ENCODE data around the gene TECPR2.

TECPR2 gene

DNA sequence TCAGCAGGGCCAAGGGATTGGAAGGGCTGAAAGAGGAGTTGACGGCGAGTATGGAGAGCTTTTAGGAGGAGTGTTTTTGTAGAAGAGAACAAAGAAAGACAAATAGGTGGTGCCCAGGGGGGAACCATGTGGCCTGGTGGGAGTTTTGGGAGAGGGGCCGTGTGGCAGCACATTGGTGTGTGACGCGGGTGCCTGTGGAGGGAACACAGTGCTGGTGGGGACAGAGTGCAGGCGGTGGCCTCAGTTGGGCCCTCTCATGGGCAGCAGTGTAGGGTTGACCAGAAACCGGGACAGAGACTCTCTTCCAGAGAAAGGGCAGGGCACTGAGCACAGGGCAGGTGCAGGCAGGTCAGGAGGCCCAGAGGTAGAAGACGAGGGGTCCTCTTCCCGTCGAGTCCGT is 56.5 kb downstream of the TECPR2 start:
- intact Hi-C loops (cut with DNase I), result loop anchor here (5.0 kb wide), 1 partner anchor 57 kb away; the partner anchor contains the start of genes CINP and TECPR2
- no peak for DNase-seq

DNA sequence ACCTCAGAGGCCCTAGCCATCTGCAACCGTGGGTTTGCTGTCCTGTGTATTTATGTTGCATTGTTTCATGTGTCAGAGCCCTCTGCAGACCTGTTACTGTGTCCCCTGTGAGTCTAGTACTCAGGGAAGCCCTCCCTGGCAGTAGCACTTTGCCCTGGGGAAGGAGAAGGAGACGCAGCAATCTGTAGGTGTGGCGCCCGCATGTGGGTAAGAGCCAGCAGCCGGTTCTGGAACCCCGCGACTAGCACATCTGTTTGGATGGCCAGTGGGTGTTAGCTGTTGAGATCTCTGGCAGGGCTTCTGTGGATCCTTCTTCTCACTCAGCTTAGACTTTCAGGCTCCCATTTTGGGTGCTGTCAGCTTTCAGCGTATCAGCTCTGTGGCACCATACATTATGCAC is 57.0 kb downstream of the TECPR2 start:
- intact Hi-C loops (cut with DNase I), result loop anchor here (5.0 kb wide), 1 partner anchor 57 kb away; the partner anchor contains the start of genes CINP and TECPR2
- peak in 8 of 10 donors; percentile 24 to 91 (median 44) for DNase-seq

DNA sequence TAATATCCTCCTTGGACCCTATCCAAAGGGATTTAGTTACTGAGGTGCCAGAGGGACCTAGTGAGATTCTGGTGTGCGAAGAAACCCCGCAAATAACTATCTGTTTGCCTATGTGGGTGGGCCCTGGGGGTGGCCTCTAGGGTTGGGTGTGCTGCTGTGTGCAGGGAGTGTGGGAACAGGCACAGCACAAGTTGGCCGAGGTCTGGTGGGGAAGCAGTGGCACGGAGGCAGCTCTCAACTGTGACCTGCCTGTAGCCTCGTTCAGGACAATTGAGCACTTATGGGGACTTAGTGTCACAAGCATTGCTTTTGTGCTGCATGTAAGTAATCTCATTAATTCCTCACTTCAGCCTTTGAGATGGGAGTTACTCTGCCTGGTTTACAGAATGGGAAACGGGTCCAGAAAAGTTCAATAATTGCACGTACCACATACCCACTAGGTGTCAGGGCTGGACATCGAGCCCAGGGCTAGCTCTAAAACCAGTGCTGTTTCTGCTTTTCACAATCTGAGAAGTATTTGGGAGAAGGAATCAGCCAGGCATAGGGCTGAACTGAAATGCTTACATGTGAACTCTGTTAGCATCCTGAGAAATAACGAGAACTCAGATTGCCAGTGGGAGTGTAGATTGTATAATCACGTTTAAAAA is 58.8 kb downstream of the TECPR2 start:
- intact Hi-C loops (cut with DNase I), result no loop called here
- DNase-seq, result peak in 1 of 10 donors; percentile 80

DNA sequence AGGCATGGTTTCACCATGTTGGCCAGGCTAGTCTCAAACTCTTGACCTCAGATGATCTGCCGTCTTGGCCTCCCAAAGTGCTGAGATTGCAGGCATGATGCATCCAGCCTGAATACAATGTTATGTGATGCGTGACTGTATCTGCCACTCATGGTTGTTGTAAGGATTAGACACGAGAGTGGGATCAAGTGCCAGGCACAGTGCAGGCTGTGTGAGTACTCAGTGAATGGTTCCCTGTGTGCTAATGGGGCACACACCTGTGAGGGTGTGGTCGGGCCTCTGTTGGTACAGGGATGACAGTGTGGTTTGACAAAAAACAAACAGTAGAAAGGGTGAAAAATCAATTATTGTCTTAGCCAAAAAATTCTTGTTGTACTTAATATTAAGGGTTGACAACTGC is 61.8 kb downstream of the TECPR2 start:
- DNase-seq, result no peak
- intact Hi-C loops (cut with DNase I), result no loop called here

DNA sequence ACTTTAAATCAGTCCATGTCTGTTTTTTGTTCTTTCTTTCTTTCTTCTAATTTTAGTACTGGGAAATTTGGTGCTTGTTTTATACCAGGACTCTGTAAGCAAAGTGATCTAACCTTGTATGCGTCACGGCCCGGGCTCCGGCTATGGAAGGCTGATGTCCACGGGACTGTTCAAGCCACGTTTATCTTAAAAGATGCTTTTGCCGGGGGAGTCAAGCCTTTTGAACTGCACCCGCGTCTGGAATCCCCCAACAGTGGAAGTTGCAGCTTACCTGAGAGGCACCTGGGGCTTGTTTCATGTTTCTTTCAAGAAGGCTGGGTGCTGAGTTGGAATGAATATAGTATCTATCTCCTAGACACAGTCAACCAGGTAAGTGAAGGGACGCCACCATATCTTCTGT is 62.2 kb downstream of the TECPR2 start:
- no peak for DNase-seq
- intact Hi-C loops (cut with DNase I), result no loop called here

DNA sequence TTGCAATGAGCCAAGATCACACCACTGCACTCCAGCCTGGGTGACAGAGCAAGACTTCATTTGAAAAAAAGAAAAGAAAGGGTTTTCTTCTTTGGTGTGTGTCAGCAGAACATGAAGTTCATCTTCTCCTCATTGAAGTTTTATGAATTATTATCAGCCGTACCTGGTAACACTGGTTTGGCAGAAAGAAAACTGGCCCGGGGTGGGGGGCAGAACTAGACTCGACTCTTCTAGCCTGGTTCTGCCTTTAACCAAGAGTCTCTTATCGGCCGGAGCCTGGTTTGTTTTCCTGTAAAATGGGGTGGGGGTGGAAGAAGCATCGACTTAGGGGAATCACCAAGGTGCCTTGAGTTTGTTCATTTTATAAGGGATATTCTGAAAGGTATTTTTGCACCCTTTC is 64.1 kb downstream of the TECPR2 start:
- no peak for DNase-seq
- intact Hi-C loops (cut with DNase I), result no loop called here

DNA sequence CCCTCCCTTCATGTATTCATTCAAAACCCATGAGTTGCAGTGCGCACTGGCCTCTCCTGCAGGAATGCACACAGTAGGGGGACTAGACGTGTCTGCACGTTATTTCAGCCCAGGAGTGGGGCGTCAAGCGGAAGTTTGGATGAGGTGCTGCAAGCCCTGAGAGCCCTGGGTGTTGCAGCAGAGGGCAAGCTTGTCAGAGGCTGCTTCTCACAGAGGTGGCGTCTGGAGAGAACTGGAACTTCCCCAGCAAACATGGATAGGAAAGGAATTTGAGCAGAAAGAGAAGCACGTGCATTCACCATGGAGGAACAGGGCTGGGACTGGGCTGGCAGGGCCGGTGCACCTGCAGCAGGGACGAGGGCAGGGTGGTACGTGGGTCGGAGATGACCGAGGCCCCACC is 64.9 kb downstream of the TECPR2 start:
- intact Hi-C loops (cut with DNase I), result no loop called here
- peak in 1 of 10 donors; percentile 62 for DNase-seq

DNA sequence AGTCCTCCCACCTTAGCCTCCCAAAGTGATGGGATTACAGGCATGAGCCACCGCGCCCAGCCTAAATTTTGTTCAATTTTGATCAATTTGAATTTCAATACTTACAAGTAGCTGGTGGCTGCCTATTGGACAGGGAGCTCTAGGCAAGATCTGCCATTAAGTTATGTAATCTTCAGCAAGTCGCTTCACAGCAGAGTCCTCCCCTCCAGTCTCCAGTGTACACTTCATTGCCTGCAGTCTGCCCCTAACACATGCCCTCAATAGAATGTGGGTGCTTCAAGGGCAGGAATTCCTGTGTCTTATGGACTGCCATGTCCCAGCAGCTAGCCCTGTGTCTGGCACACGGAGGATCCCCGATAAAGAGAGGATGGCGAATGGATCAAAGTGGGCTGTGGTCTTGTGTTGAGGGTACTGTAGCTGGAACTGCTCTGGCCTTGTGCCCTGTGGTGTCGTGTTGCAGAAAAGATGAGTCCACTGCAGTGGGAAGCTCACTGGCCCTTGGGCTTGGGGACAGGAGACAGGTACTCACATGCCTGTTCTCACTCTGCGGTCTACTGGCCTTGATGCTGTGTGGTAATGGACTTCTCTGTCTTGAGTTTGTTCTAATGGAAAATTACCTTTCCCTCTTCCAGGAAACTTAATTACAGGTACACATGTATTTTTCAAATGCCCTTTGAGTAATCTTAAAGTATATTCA is 67.6 kb downstream of the TECPR2 start:
- intact Hi-C loops (cut with DNase I), result no loop called here
- peak in 2 of 10 donors; percentile 14 to 57 for DNase-seq

DNA sequence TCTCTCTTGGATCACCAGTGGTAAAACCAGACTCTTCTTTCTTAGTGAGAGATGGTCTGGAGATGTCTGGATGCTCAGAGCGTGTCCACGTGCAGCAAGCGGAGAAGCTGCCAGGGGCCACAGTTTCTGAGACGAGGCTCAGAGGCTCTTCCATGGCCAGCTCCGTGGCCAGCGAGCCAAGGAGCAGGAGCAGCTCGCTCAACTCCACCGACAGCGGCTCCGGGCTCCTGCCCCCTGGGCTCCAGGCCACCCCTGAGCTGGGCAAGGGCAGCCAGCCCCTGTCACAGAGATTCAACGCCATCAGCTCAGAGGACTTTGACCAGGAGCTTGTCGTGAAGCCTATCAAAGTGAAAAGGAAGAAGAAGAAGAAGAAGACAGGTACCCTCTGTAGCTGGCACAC is 69.0 kb downstream of the TECPR2 start:
- intact Hi-C loops (cut with DNase I), result no loop called here
- peak in 2 of 10 donors; percentile 62 to 75 for DNase-seq

DNA sequence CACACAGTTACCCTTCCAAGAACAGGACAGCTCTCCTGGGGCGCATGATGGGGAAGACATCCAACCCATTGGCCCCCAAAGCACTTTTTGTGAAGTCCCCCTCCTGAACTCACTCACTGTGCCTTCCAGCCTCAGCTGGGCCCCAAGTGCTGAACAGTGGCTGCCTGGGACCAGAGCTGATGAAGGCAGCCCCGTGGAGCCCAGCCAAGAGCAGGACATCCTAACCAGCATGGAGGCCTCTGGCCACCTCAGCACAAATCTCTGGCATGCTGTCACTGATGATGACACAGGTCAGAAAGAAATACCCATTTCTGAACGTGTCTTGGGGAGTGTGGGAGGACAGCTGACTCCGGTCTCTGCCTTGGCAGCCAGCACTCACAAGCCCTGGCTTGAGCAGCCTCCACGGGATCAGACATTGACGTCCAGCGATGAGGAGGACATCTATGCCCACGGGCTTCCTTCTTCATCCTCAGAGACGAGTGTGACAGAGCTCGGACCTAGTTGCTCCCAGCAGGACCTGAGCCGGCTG is 72.0 kb downstream of the TECPR2 start:
- DNase-seq, result peak in 2 of 10 donors; percentile 67 to 80

DNA sequence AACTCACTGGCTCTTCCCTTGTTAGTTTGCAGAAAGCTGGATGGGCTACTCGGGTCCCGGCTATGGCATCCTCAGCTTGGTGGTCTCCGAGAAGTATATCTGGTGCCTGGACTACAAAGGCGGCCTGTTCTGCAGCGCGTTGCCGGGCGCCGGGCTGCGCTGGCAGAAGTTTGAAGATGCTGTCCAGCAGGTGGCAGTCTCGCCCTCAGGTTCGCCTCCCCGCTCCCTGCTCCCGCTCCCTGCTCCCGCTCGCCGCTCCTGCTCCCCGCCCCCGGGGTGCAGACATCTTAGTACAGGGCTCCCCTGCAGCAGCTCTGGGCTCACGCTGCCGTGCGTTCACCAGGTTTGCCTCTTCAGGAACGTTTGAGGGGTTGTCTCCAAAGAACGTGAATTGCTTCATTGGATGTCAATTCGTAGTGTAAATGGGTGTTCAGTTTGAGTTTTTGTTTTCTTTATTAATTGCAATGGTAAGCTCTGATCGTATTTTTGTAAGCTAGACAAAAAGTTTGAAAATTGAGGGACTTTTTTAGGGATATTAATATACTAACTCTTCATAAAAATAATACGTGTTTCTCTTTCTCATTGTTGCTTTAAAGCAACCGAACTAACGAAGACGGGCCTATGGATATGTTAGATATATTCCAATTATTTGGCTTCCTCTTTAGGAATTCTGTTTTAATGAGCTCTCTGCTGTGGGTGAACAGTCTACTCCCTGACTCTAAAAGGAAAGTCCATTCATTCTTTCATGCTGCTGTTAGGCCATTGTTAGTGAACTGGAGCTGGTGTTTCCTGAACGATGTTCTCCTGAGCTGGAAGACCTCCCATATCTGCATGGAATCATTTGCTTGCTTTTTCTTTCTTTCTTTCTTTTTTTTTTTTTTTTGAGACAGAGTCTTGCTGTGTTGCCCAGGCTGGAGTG is 75.5 kb downstream of the TECPR2 start:
- intact Hi-C loops (cut with DNase I), result loop anchor here (1.0 to 5.0 kb wide), 2 partner anchors 76 to 78 kb away; partner anchors contain the start of genes CINP and TECPR2
- peak; percentile 82 to 98 (median 91) for DNase-seq

More for the DNA sequence above, 72.0 kb downstream of the TECPR2 start:
- intact Hi-C loops (cut with DNase I), result loop anchor here (5.0 kb wide), 1 partner anchor 72 kb away; the partner anchor contains the start of genes CINP and TECPR2

DNA sequence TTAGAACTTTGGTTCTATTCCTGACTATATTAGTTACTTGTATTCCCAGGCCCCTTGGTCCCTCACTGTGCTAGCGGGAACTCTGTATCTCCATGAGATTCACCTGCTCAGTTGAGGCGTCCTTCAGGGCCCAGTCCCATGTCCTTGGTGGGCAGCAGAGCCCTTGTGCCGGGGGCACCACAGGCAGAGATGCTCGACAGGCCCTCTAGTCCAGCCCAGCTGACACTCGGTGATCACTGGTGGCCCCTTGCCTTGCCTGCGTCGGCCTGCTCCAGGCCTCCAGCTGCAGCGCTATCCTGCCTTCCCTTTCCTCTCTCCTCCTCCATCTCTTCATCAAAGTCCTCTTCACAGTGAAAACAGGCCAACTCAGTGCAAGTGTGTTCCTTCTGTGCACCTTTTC is 76.8 kb downstream of the TECPR2 start:
- peak in 2 of 10 donors; percentile 51 to 61 for DNase-seq
- intact Hi-C loops (cut with DNase I), result loop anchor here (5.0 kb wide), 1 partner anchor 77 kb away; the partner anchor contains the start of genes CINP and TECPR2

DNA sequence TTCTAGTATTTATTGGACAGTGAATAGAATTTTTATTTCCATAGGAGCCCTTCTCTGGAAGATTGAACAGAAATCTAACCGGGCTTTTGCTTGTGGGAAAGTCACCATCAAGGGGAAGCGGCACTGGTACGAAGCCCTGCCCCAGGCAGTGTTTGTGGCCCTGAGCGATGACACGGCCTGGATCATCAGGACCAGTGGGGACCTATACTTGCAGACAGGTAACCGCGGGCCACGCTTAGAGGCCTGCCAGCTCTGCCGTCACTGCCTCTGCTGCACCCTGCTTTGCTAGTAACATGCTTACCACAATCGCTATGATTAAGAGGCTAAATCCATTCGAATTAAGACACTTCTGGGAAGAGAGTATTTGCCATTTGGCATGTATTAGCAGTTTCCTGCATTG is 77.7 kb downstream of the TECPR2 start:
- intact Hi-C loops (cut with DNase I), result loop anchor here (10.0 kb wide), 1 partner anchor 154 kb away; the partner anchor contains the start of gene RCOR1
- DNase-seq, result peak in 2 of 10 donors; percentile 68 to 72

DNA sequence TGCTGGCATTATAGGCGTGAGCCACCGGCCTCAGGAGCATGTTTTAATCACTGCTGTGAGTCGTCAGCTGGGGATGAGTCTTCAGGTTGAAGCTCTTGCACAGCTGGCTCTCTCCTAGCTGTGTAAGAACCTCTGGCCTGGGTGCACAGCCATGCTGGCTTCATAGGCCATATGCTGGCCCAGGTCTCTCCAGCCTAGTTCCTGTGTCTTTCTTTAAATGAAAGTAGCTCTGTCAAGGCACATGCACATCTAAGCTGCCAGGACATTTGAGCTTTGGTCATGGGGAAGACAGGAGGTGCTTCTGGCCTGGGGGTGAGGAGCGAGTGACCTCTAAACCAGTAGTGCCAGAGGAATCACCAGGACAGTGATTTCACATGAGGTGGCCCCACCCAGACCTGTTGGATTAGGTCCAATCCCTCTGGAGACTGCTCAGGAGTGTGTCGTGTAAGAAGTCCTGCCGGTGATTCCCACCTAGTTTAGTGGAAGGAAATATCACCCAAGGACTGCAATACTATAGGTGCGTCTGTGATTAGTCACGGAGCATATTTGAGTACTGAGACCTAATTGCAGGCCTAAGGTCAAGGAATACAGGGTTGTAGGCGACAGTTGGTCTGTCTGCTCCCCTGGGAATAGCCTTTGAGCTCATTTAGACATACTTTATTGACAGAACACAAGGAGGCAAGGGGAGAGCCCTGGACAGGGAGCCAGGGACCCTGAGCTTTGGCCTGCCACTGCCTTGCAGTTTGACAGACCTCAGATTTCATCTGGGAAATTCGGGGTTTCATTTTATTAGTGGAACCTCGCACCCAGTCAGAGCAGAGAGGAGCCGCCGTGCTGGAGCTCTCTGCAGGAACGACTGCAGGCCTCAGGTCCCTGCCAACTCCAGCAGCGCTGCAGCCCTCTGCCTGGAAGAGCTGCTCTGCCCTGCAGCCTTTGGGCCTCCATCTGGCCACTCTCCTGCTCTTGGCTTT is 79.8 kb downstream of the TECPR2 start:
- intact Hi-C loops (cut with DNase I), result loop anchor here (10.0 kb wide), 1 partner anchor 152 kb away; the partner anchor contains the start of gene RCOR1
- peak in 2 of 10 donors; percentile 30 to 63 for DNase-seq

DNA sequence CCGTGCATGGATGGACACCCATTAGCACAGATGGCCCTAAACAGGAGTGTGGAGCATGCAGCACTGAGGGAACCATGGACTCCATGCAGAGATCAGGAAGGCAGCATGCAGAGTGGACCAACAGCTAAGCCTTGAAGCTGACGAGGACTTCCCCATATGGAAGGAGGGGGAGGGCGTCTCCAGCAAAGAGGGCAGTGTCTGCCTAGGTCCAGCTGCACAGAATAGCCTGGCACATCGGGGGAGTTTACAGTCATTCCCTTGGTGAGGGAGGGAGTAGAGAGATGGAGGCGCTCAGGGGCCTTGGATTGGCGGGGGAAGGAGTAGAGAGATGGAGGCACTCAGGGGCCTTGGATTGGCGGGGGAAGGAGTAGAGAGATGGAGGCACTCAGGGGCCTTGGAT is 82.3 kb downstream of the TECPR2 start:
- intact Hi-C loops (cut with DNase I), result loop anchor here (10.0 kb wide), 1 partner anchor 150 kb away; the partner anchor contains the start of gene RCOR1
- DNase-seq, result peak in 9 of 10 donors; percentile 39 to 96 (median 65)

DNA sequence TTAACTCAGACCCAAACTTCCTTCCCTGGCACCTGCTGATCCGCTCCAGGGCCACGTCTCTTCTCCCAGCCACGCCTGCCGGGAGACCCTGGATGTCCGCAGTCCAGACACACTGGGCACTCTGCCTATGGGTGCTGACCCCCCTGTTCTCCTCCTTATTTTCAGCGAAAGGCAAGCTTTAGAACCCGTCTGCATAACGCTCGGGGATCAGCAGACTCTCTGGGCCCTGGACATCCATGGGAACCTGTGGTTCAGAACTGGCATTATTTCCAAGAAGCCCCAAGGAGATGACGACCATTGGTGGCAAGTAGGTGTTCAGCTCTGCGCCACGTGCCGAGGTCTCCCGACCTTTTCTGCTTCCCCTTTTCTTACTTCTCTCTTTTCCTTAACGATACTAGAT is 82.9 kb downstream of the TECPR2 start:
- intact Hi-C loops (cut with DNase I), result loop anchor here (10.0 kb wide), 1 partner anchor 149 kb away; the partner anchor contains the start of gene RCOR1
- peak in 2 of 10 donors; percentile 51 to 61 for DNase-seq

DNA sequence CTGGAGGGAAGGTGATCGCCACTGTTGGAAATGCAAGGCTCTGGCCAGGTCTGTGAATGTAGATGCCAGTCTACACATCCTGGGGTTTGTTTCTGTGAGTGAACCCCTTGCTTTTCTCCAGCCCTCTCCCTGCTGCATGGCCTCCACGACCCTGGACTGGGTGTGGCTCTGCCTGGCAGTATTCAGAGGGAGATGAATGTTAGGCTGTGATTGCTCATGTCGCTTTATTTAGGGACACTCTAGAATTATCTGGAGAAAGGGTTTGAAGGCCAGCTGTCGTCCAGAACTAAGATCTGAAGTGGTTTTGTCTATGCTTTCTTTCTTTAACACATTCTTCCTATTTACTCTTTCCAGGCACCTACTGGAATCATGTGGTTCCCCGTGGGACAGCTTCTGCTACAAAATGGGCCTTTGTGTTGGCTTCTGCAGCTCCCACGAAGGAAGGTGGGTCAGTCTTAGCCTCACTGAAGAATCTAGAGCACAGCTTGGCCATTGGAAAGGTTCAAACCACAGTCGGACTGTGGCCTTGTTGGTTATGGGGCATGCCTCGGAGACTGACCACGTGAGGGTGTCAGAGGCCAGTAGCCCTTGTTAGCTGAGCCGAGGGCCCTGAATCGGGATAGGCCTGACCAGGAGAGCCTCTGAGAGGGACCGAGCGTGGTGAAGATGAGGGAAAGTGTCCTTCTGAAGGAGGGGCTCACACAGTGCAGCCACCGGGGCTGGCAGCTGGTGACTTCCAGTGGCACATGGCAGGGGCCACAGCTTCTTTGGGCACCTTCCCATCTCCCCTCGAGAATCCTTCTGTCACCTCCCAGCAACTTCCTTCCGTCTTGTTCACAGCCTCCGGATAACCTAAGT is 87.7 kb downstream of the TECPR2 start:
- intact Hi-C loops (cut with DNase I), result no loop called here
- DNase-seq, result peak in 1 of 10 donors; percentile 72

DNA sequence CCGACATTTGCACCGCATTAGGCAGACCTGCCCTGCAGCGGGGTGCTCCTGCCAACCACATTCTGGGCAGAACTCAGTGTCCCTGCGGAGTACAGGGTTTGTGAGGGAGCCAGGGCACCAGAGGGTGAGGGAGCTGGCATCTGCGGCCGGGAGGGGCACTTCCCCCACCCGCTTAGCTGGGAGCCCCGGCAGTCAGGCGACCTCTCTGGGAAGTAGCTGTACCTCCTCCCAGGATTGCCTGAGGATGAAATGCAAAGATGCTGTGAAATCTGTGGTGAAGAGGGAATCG is 88.3 kb downstream of the TECPR2 start:
- intact Hi-C loops (cut with DNase I), result no loop called here
- DNase-seq, result peak in 5 of 10 donors; percentile 26 to 81 (median 39)

Data from posterior cingulate gyrus (tissue), 11 donors.